ENCODE measurements around the gene PCDH9.

Gene PCDH9

GRCh38 chr13:67200605-67201004 lies 29.5 kb downstream of the PCDH9 start:
- TF ChIP-seq, protein P1, sequence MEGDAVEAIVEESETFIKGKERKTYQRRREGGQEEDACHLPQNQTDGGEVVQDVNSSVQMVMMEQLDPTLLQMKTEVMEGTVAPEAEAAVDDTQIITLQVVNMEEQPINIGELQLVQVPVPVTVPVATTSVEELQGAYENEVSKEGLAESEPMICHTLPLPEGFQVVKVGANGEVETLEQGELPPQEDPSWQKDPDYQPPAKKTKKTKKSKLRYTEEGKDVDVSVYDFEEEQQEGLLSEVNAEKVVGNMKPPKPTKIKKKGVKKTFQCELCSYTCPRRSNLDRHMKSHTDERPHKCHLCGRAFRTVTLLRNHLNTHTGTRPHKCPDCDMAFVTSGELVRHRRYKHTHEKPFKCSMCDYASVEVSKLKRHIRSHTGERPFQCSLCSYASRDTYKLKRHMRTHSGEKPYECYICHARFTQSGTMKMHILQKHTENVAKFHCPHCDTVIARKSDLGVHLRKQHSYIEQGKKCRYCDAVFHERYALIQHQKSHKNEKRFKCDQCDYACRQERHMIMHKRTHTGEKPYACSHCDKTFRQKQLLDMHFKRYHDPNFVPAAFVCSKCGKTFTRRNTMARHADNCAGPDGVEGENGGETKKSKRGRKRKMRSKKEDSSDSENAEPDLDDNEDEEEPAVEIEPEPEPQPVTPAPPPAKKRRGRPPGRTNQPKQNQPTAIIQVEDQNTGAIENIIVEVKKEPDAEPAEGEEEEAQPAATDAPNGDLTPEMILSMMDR (IDR thresholded peaks at IDR 0.05), result no peak

- TF ChIP-seq, protein P1 (IDR thresholded peaks at IDR 0.05), result no peak
Observed at GRCh38 chr13:67200183-67200582, 30.0 kb downstream of the PCDH9 start.

- TF ChIP-seq, protein P1 (IDR thresholded peaks at IDR 0.05), result no peak
Observed at GRCh38 chr13:67197704-67198103, 32.4 kb downstream of the PCDH9 start.

- TF ChIP-seq, protein P1 (IDR thresholded peaks at IDR 0.05), result no peak
Observed at GRCh38 chr13:67193979-67194378, 36.2 kb downstream of the PCDH9 start.

- TF ChIP-seq, protein P1 (IDR thresholded peaks at IDR 0.05), result no peak
Observed at GRCh38 chr13:67192751-67193150, 37.4 kb downstream of the PCDH9 start.

DNA sequence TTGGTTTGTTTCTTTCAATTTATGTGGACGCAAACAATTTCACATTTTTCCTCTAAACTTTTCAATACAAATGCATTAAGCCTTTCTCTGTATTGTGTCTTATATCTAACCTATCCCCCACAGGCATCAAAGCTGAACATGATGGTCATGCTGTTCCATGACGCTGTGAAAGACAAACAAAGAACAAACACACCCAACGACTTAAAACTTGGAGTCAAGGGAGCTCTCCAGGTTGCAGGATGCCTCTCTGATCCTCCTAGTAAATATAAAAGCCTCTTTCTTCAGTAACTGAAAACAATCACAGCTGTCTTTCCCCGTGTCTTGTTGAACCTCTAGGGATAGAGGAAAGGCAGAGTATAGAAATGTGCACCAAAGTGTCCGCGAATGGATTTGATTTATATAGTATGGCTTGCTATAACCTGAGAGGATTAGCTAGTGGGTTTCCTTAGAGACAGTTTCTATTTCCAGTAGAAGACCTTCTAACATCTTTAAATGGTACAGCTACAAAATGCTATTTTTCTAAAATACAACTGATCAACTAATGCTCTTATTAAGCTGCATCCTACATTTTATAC lies 43.1 kb downstream of the PCDH9 start:
- TF ChIP-seq, protein P1 (IDR thresholded peaks at IDR 0.05), result no peak

DNA sequence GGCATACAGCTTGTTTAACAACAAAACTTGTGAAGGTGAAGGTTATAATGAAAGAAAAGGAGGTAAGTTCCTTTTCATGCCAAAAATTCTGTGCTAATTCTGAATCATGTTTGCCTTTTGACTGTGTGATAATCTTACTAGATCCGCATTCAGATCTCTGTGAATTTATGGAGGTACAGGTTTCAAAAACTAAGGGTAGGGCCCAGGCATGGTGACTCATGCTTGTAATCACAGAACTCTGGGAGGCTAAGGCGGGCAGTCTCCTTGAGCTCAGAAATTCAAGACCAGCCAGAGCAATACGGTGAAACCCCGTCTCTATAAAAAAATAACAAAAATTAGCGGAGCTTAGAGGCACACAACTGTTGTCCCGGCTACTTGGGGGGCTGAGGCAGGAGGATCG lies 45.9 kb downstream of the PCDH9 start:
- TF ChIP-seq, protein P1 (IDR thresholded peaks at IDR 0.05), result no peak

- TF ChIP-seq, protein P1 (IDR thresholded peaks at IDR 0.05), result no peak
Observed at GRCh38 chr13:67183151-67183550, 47.0 kb downstream of the PCDH9 start.

Data from LNCAP (cell line).